IMR-90 (cell line): ENCODE data around the gene GPX4. TPM values are rescaled to one million over a fixed set of nuclear protein-coding genes. Genes with fewer than 3 reads are reported as not detected.

ENCODE experiments used
- ATAC-seq: fragments of 200-7000 bp; cut with Tn5 transposase; 2 replicates; pipeline ENCODE4 v1.9.1; 2020; ENCODE audit warnings: low read depth, mild to moderate bottlenecking, moderate library complexity
- BruUV-seq: library from RNA; stranded (reverse); fragments of 400-500 nt; replicated peaks from 2 replicates; lab custom pipeline; 2021; lab: Mats Ljungman, UMichigan
- CTCF ChIA-PET: fragments of 300-600 bp; formaldehyde crosslinking; extraction: SDS; loops from one replicate; lab custom pipeline; 2021; ENCODE audit warnings: antibody characterized with exemption; lab: Yijun Ruan, JAX
- POLR2A ChIA-PET: fragments of 300-600 bp; sonication (Branson Sonifier 250); formaldehyde crosslinking; loops from one replicate; lab custom pipeline; 2022; ENCODE audit warnings: antibody characterized with exemption; ENCODE audit not compliant: unreplicated experiment; lab: Charles Lee
- DNase-seq: peaks from one replicate; pipeline ENCODE4 v3.0.0; 2013
- H2AFZ ChIP-seq: replicated peaks from 2 replicates; pipeline ENCODE3; 2013; ENCODE audit warnings: low read length, mild to moderate bottlenecking; ENCODE audit not compliant: poor library complexity
- H2AK5ac ChIP-seq: 2 replicates; pipeline ENCODE4 v1.6.1; 2013; ENCODE audit warnings: low read depth, low read length, inconsistent platforms
- H2AK9ac ChIP-seq: replicated peaks from 2 replicates; pipeline ENCODE3; 2013; ENCODE audit warnings: mild to moderate bottlenecking, low read depth, low read length, moderate library complexity; ENCODE audit not compliant: poor library complexity
- H2BK120ac ChIP-seq: 2 replicates; pipeline ENCODE4 v1.6.1; 2013; ENCODE audit warnings: low read depth, low read length, inconsistent platforms
- H2BK15ac ChIP-seq: 3 replicates; pipeline ENCODE4 v1.6.1; 2013; ENCODE audit warnings: low read depth, low read length, inconsistent platforms
- H2BK20ac ChIP-seq: 2 replicates; pipeline ENCODE4 v1.6.1; 2013; ENCODE audit warnings: low read depth, mild to moderate bottlenecking, inconsistent platforms, low read length, moderate library complexity
- H2BK5ac ChIP-seq: 2 replicates; pipeline ENCODE4 v1.6.1; 2013; ENCODE audit warnings: mild to moderate bottlenecking, low read depth, low read length, inconsistent platforms; ENCODE audit not compliant: poor library complexity, severe bottlenecking
- H3K14ac ChIP-seq: replicated peaks from 2 replicates; pipeline ENCODE4 v1.6.1; 2013; ENCODE audit warnings: low read depth, low read length, inconsistent platforms
- H3K18ac ChIP-seq: 2 replicates; pipeline ENCODE4 v1.6.1; 2013; ENCODE audit warnings: low read depth, low read length, control low read depth
- H3K23ac ChIP-seq: 2 replicates; pipeline ENCODE4 v1.6.1; 2013; ENCODE audit warnings: low read depth, low read length, inconsistent platforms
- H3K27ac ChIP-seq: 2 replicates; pipeline ENCODE4 v1.5.1; 2013; ENCODE audit warnings: mild to moderate bottlenecking, control low read depth, low read length; ENCODE audit not compliant: insufficient read depth
- H3K27me3 ChIP-seq: 2 replicates; pipeline ENCODE4 v1.6.1; 2013; ENCODE audit warnings: low read length; ENCODE audit not compliant: control insufficient read depth, insufficient read depth
- H3K36me3 ChIP-seq: 2 replicates; pipeline ENCODE4 v1.6.1; 2013; ENCODE audit warnings: low read length, mixed read lengths; ENCODE audit not compliant: control insufficient read depth, insufficient read depth
- H3K4ac ChIP-seq: 2 replicates; pipeline ENCODE4 v1.6.1; 2013; ENCODE audit warnings: low read depth, low read length, inconsistent platforms
- H3K4me1 ChIP-seq: 2 replicates; pipeline ENCODE4 v1.6.1; 2013; ENCODE audit warnings: low read length, mixed read lengths; ENCODE audit not compliant: control insufficient read depth, insufficient read depth
- H3K4me2 ChIP-seq: 2 replicates; pipeline ENCODE4 v1.6.1; 2013; ENCODE audit warnings: low read depth, mild to moderate bottlenecking, control low read depth, low read length, moderate library complexity
- H3K4me3 ChIP-seq: 2 replicates; pipeline ENCODE4 v1.5.1; 2013; ENCODE audit warnings: low read depth, mild to moderate bottlenecking, control low read depth, low read length, moderate library complexity; ENCODE audit not compliant: insufficient read depth
- H3K56ac ChIP-seq: 2 replicates; pipeline ENCODE4 v1.6.1; 2013; ENCODE audit warnings: low read length, inconsistent platforms; ENCODE audit not compliant: insufficient read depth; ENCODE audit errors: extremely low read depth
- H3K79me1 ChIP-seq, 2 experiments: 2 replicates each; pipeline ENCODE4 v1.6.1; 2013; ENCODE audit warnings: low read length in 2 of 2, inconsistent platforms in 1 of 2, low read depth in 1 of 2
- H3K9ac ChIP-seq: 2 replicates; pipeline ENCODE4 v1.6.1; 2013; ENCODE audit warnings: low read depth, low read length, control low read depth
- H3K9me1 ChIP-seq: 2 replicates; pipeline ENCODE4 v1.6.1; 2013; ENCODE audit warnings: low read length, inconsistent platforms; ENCODE audit not compliant: insufficient read depth
- H3K9me3 ChIP-seq: 2 replicates; pipeline ENCODE4 v1.6.1; 2013; ENCODE audit warnings: low read length; ENCODE audit not compliant: control insufficient read depth, insufficient read depth
- H4K20me1 ChIP-seq: 2 replicates; pipeline ENCODE4 v1.6.1; 2013; ENCODE audit warnings: low read length, inconsistent platforms; ENCODE audit not compliant: insufficient read depth
- H4K5ac ChIP-seq: 2 replicates; pipeline ENCODE4 v1.6.1; 2013; ENCODE audit warnings: mild to moderate bottlenecking, low read depth, low read length, control low read depth
- H4K8ac ChIP-seq, 2 experiments: 2 replicates each; pipeline ENCODE4 v1.6.1; 2013; ENCODE audit warnings: low read depth in 2 of 2, low read length in 2 of 2, control low read depth in 1 of 2, inconsistent platforms in 1 of 2
- H4K91ac ChIP-seq: 2 replicates; pipeline ENCODE4 v1.6.1; 2013; ENCODE audit warnings: low read depth, low read length, inconsistent platforms; ENCODE audit not compliant: insufficient read depth
- BHLHE40 ChIP-seq: fragments of 150-350 bp; IDR thresholded peaks from 2 replicates; pipeline ENCODE4 v1.6.1; 2016; ENCODE audit warnings: mild to moderate bottlenecking, low read depth, low read length
- CEBPB ChIP-seq: IDR thresholded peaks from 2 replicates; pipeline ENCODE4 v1.6.1; 2012; ENCODE audit warnings: low read depth, low read length, improper control_type of control experiment
- CHD1 ChIP-seq: IDR thresholded peaks from 2 replicates; pipeline ENCODE4 v1.6.1; 2012; ENCODE audit warnings: low read depth, low read length, improper control_type of control experiment
- FOS ChIP-seq: fragments of 150-350 bp; IDR thresholded peaks from 2 replicates; pipeline ENCODE4 v1.6.1; 2016; ENCODE audit warnings: low read depth, low read length
- MAFK ChIP-seq: IDR thresholded peaks from 2 replicates; pipeline ENCODE4 v1.6.1; 2012; ENCODE audit warnings: low read depth, low read length, improper control_type of control experiment
- MAZ ChIP-seq: IDR thresholded peaks from 2 replicates; pipeline ENCODE4 v1.6.1; 2012; ENCODE audit warnings: low read depth, mild to moderate bottlenecking, low read length, improper control_type of control experiment, moderate library complexity, borderline replicate concordance
- MXI1 ChIP-seq: IDR thresholded peaks from 2 replicates; pipeline ENCODE4 v1.6.1; 2012; ENCODE audit warnings: low read depth, mild to moderate bottlenecking, low read length, moderate library complexity, borderline replicate concordance
- POLR2A ChIP-seq: IDR thresholded peaks from 2 replicates; pipeline ENCODE4 v1.6.1; 2012; ENCODE audit warnings: mild to moderate bottlenecking, low read depth, low read length
- RAD21 ChIP-seq: IDR thresholded peaks from 2 replicates; pipeline ENCODE4 v1.6.1; 2012; ENCODE audit warnings: low read length, improper control_type of control experiment
- RCOR1 ChIP-seq: IDR thresholded peaks from 2 replicates; pipeline ENCODE4 v1.6.1; 2012; ENCODE audit warnings: mild to moderate bottlenecking, low read length, improper control_type of control experiment; ENCODE audit not compliant: insufficient replicate concordance
- RFX5 ChIP-seq: IDR thresholded peaks from 2 replicates; pipeline ENCODE4 v1.8.0; 2012; ENCODE audit warnings: low read depth, mild to moderate bottlenecking, low read length, moderate library complexity
- SMC3 ChIP-seq: fragments of 150-350 bp; IDR thresholded peaks from 2 replicates; pipeline ENCODE4 v1.6.1; 2016; ENCODE audit warnings: low read depth, mild to moderate bottlenecking, antibody characterized with exemption, low read length, moderate library complexity
- WGBS, 2 experiments: methylation state at CpG; one replicate each; pipeline versions ENCODE4 v1.1.5 to v1.1.7; 2013; ENCODE audit warnings: missing lambda C conversion rate in 2 of 2; ENCODE audit not compliant: insufficient read length in 1 of 2; ENCODE audit errors: extremely low coverage in 2 of 2; 5-methylcytosine and 5-hydroxymethylcytosine counted together
- dilution Hi-C: fragments of 300-500 bp; cut with HindIII; formaldehyde crosslinking; loops from one replicate; pipeline ENCODE4 v1.14.3; 2018; ENCODE audit warnings: low sequenced_read_pairs; ENCODE audit not compliant: unreplicated experiment
- in situ Hi-C: fragments of 300-500 bp; cut with MboI; formaldehyde crosslinking; loops from 3 replicates; pipeline ENCODE4 v1.14.3; 2019; ENCODE audit warnings: low sequenced_read_pairs, inconsistent platforms, mixed read lengths
- intact Hi-C: fragments of 100-400 bp; cut with micrococcal nuclease; formaldehyde crosslinking; loops from 2 replicates; pipeline ENCODE4 v1.10.0; 2022
- polyA plus RNA-seq, 3 experiments: library from polyadenylated mRNA; depleted of rRNA; stranded (reverse); fragments of >200 nt; gene quantifications; 2 replicates each; pipeline ENCODE4 v1.2.3, GENCODE V29; 2012; ENCODE audit warnings: low replicate concordance in 1 of 3
- total RNA-seq: library from RNA; depleted of rRNA; stranded (reverse); fragments of >200 nt; gene quantifications from 2 replicates; pipeline ENCODE4 v1.2.3, GENCODE V29; 2012
- TF ChIP-seq, protein P1 (sequence below): fragments of 150-350 bp; IDR thresholded peaks from 2 replicates; pipeline ENCODE4 v1.6.1; 2017; ENCODE audit warnings: mild to moderate bottlenecking, antibody characterized with exemption, low read length, low read depth
- TF ChIP-seq, protein P2 (sequence below): conservative IDR thresholded peaks from 2 replicates; pipeline ENCODE4 v1.5.1; 2012; ENCODE audit warnings: mild to moderate bottlenecking, low read depth, low read length, improper control_type of control experiment
- TF ChIP-seq, protein P3 (sequence below): fragments of 150-350 bp; IDR thresholded peaks from 2 replicates; pipeline ENCODE4 v1.6.1; 2016; ENCODE audit warnings: low read depth, mild to moderate bottlenecking, low read length, moderate library complexity, borderline replicate concordance

The GPX4 gene
- total and polyA plus RNA-seq, 2 of the 4 experiments (the other 2 are of a cell fraction), result 357 to 1,083 TPM

DNA sequence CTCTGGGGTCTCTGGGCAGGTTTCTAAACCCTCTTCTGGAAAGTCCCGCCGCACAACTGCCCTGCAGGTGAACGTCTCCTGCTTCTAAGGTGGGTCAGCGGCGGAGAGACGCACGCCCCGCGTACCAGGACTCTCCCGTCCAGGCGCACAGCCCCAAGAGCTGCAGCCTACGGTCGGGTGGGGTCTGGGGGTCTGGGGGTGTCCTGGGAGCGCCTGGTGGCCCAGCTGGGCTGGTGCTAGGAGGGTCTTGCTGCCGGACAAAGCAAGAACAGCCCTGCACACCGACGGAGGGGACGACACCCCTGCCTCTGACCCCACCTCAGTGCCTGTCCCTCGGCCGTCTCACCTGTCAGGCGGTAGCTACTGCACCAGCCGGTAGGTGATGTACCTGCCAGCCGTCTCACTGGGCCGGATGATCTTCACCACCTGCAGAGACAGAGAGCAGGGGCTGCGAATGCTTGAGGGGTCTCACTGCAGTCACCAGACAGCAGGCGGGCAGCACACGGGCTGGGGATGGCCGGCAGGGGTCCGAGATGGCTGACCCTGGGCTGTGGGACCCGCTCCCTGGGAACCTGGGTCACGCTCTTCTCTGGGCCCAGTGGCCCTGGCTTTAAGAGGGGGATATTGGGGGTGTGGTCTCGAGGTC, 14.5 kb upstream of the GPX4 start:
- ChIA-PET CTCF (interaction anchor here (0.6 kb wide), 2 partner anchors 10 to 105 kb away, joined by 4 to 6 read pairs; no protein-coding TSS in a partner anchor), POLR2A (no interaction called here)
- Histone ChIP-seq H3K4me2 (no peak overlapping the region), H2BK5ac (no peak overlapping the region), H2BK120ac (no peak overlapping the region), H3K23ac (no peak overlapping the region), H2BK20ac (no peak overlapping the region), H3K4me3 (no peak overlapping the region), H4K8ac (no peak overlapping the region), H2BK15ac (no peak overlapping the region), H3K56ac (no peak overlapping the region), H4K5ac (no peak overlapping the region), H3K18ac (no peak overlapping the region), H3K9me1 (no peaks in the 10 kb centered on the region), H3K9me3 (no peaks in the 10 kb centered on the region), H3K27ac (no peak overlapping the region), H3K79me1 (peaks cover 3 to 22% of the 10 kb centered on the region in 2 experiments; a peak in 2 of 4 replicates), H2AK5ac (no peak overlapping the region), H3K4ac (no peak overlapping the region), H2AFZ (no peak overlapping the region), H3K4me1 (peaks cover 5% of the 10 kb centered on the region; the same call in 1 of the 2 replicates), H3K9ac (no peak overlapping the region), H4K91ac (no peak overlapping the region), H2AK9ac (no peak overlapping the region), H3K14ac (no peak overlapping the region), H3K27me3 (no peaks in the 10 kb centered on the region), H4K20me1 (peaks cover 22% of the 10 kb centered on the region), H3K36me3 (peaks cover 44% of the 10 kb centered on the region)
- in situ Hi-C loops, result no loop called here
- no peak for TF ChIP-seq RFX5
- TF ChIP-seq MAZ, result no peak
- TF ChIP-seq, protein P1, sequence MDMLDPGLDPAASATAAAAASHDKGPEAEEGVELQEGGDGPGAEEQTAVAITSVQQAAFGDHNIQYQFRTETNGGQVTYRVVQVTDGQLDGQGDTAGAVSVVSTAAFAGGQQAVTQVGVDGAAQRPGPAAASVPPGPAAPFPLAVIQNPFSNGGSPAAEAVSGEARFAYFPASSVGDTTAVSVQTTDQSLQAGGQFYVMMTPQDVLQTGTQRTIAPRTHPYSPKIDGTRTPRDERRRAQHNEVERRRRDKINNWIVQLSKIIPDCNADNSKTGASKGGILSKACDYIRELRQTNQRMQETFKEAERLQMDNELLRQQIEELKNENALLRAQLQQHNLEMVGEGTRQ, result no peak
- no peak for TF ChIP-seq CEBPB
- no peak for TF ChIP-seq MXI1
- no peak for TF ChIP-seq RAD21
- no peak for TF ChIP-seq POLR2A
- TF ChIP-seq FOS, result no peak
- TF ChIP-seq SMC3, result no peak
- no peak for TF ChIP-seq CHD1
- no peak for TF ChIP-seq MAFK
- TF ChIP-seq, protein P2, sequence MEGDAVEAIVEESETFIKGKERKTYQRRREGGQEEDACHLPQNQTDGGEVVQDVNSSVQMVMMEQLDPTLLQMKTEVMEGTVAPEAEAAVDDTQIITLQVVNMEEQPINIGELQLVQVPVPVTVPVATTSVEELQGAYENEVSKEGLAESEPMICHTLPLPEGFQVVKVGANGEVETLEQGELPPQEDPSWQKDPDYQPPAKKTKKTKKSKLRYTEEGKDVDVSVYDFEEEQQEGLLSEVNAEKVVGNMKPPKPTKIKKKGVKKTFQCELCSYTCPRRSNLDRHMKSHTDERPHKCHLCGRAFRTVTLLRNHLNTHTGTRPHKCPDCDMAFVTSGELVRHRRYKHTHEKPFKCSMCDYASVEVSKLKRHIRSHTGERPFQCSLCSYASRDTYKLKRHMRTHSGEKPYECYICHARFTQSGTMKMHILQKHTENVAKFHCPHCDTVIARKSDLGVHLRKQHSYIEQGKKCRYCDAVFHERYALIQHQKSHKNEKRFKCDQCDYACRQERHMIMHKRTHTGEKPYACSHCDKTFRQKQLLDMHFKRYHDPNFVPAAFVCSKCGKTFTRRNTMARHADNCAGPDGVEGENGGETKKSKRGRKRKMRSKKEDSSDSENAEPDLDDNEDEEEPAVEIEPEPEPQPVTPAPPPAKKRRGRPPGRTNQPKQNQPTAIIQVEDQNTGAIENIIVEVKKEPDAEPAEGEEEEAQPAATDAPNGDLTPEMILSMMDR, result no peak
- TF ChIP-seq, protein P3, sequence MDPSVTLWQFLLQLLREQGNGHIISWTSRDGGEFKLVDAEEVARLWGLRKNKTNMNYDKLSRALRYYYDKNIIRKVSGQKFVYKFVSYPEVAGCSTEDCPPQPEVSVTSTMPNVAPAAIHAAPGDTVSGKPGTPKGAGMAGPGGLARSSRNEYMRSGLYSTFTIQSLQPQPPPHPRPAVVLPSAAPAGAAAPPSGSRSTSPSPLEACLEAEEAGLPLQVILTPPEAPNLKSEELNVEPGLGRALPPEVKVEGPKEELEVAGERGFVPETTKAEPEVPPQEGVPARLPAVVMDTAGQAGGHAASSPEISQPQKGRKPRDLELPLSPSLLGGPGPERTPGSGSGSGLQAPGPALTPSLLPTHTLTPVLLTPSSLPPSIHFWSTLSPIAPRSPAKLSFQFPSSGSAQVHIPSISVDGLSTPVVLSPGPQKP, result no peak
- no peak for TF ChIP-seq RCOR1
- no peak for TF ChIP-seq BHLHE40
- intact Hi-C loops, result no loop called here
- BruUV-seq, result no TSS peak
- dilution Hi-C loops, result no loop called here
- 97% methylated on average over 15 of the region's 32 CpGs; no CpG with 5 or more reads in 1 of the 2 experiments for WGBS, 2 experiments
- DNase-seq (no peak), ATAC-seq (no peak)
